ENCODE results near the gene VPS8. TPM values are rescaled to one million over a fixed set of nuclear protein-coding genes. Genes with fewer than 3 reads are reported as not detected.

The VPS8 gene
- total RNA-seq, 1 experiment from 2014 or later, result 39.7 TPM

DNA sequence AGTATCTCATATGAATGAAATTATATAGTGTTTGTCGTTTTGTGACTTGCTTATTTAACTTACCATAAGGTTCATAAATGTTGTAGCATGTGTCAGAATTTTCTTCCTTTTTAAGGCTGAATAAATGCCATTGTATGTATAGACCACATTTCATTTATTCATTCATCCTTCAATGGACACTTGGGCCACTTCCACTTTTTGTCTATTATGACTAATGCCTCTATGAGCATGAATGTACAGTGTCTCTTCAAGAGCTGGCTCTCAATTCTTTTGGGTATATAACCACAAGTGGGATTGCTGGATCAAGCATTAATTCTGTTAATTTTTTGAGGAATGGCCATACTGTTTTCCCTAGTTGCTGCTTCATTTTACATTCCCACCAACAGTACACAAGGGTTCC lies 156.1 kb downstream of the VPS8 start:
- H3K9me3 ChIP-seq (ENCODE audit: control insufficient read depth, low read depth, low read length), result no peaks in the 10 kb centered on the region
- no peak overlapping the region for H3K14ac ChIP-seq (ENCODE audit: insufficient read depth, low read length)
- H4K20me1 ChIP-seq (ENCODE audit: control insufficient read depth, insufficient read depth, insufficient read length), result no peaks in the 10 kb centered on the region
- H2BK120ac ChIP-seq (ENCODE audit: low read depth, low read length, poor library complexity, severe bottlenecking), result no peak overlapping the region
- no peak overlapping the region for H3K23ac ChIP-seq (ENCODE audit: insufficient read length, low read depth, low read length)
- no peak overlapping the region for H2BK15ac ChIP-seq (ENCODE audit: low read depth, low read length)
- no peaks in the 10 kb centered on the region for H3K27me3 Mint-ChIP-seq (ENCODE audit: low read depth)
- no peaks in the 10 kb centered on the region for H3K9me3 Mint-ChIP-seq
- H3K4me2 ChIP-seq (ENCODE audit: insufficient read depth, insufficient read length, low read length), result no peak overlapping the region
- no peak for DNase-seq
- no CpG with 5 or more reads among the region's 1 CpG for WGBS (ENCODE audit: extremely low coverage, insufficient read length, low lambda C conversion rate)
- no peak overlapping the region for H3K9ac ChIP-seq (ENCODE audit: extremely low read depth, insufficient read length, low read length)
- no peak overlapping the region for H4K91ac ChIP-seq (ENCODE audit: insufficient read length, low read depth, low read length)
- no peak overlapping the region for H3K4ac ChIP-seq (ENCODE audit: low read depth, low read length)
- no peak overlapping the region for H2BK20ac ChIP-seq (ENCODE audit: low read depth, low read length, poor library complexity, severe bottlenecking)
- H2AFZ ChIP-seq (ENCODE audit: low read length), result no peak overlapping the region
- no peak overlapping the region for H2BK12ac ChIP-seq (ENCODE audit: insufficient read length, low read depth, low read length)
- H3K4me1 ChIP-seq (ENCODE audit: insufficient read depth, low read length), result no peaks in the 10 kb centered on the region
- no peak overlapping the region for H3K27ac Mint-ChIP-seq
- H3K36me3 Mint-ChIP-seq (ENCODE audit: insufficient read depth in 1 of 3, low read depth in 3 of 3), result peaks cover 5 to 23% (median 12%) of the 10 kb centered on the region in 3 experiments; a peak in 6 of 7 replicates
- no peak overlapping the region for H2BK5ac ChIP-seq (ENCODE audit: insufficient read length, low read length)
- H3K4me3 Mint-ChIP-seq, result no peak overlapping the region; a peak in 1 of 5 replicates
- no peaks in the 10 kb centered on the region for H3K79me2 ChIP-seq (ENCODE audit: insufficient read depth, low read length)
- no peaks in the 10 kb centered on the region for H3K79me1 ChIP-seq (ENCODE audit: insufficient read depth, low read depth, low read length, poor library complexity, severe bottlenecking)
- H2AK5ac ChIP-seq (ENCODE audit: insufficient read length, low read length), result no peak overlapping the region
- H3K18ac ChIP-seq (ENCODE audit: insufficient read length, low read depth, low read length), result no peak overlapping the region
- H3K56ac ChIP-seq (ENCODE audit: insufficient read length, low read depth, low read length), result no peak overlapping the region
- peaks cover 2 to 6% of the 10 kb centered on the region in 2 experiments; a peak in 3 of 4 replicates for H3K4me1 Mint-ChIP-seq
- TF ChIP-seq, protein P1, sequence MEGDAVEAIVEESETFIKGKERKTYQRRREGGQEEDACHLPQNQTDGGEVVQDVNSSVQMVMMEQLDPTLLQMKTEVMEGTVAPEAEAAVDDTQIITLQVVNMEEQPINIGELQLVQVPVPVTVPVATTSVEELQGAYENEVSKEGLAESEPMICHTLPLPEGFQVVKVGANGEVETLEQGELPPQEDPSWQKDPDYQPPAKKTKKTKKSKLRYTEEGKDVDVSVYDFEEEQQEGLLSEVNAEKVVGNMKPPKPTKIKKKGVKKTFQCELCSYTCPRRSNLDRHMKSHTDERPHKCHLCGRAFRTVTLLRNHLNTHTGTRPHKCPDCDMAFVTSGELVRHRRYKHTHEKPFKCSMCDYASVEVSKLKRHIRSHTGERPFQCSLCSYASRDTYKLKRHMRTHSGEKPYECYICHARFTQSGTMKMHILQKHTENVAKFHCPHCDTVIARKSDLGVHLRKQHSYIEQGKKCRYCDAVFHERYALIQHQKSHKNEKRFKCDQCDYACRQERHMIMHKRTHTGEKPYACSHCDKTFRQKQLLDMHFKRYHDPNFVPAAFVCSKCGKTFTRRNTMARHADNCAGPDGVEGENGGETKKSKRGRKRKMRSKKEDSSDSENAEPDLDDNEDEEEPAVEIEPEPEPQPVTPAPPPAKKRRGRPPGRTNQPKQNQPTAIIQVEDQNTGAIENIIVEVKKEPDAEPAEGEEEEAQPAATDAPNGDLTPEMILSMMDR (conservative IDR thresholded peaks at IDR 0.05), result no peak
- H3K23me2 ChIP-seq (ENCODE audit: insufficient read length, low read depth, low read length, poor library complexity, severe bottlenecking), result no peaks in the 10 kb centered on the region
- H3K27me3 ChIP-seq (ENCODE audit: insufficient read depth, low read length), result no peaks in the 10 kb centered on the region
- no peak overlapping the region for H4K5ac ChIP-seq (ENCODE audit: insufficient read length, low read depth, low read length)
- no peak overlapping the region for H4K8ac ChIP-seq (replicated peaks; ENCODE audit: insufficient read length, low read depth, low read length)
- H3T11ph ChIP-seq (ENCODE audit: low read length), result no peak overlapping the region
- H3K27ac ChIP-seq (ENCODE audit: insufficient read length, low read depth, low read length), result no peak overlapping the region
